NCI-H146 treated with DMSO at 0.1 percent for 48 hours (cell line): Measurements from ENCODE around the gene EVL.

Experiments used
- DNase-seq: peaks from one replicate; lab custom pipeline; 2025; ENCODE audit not compliant: unreplicated experiment; lab: John Stamatoyannopoulos, UW

EVL gene

DNA sequence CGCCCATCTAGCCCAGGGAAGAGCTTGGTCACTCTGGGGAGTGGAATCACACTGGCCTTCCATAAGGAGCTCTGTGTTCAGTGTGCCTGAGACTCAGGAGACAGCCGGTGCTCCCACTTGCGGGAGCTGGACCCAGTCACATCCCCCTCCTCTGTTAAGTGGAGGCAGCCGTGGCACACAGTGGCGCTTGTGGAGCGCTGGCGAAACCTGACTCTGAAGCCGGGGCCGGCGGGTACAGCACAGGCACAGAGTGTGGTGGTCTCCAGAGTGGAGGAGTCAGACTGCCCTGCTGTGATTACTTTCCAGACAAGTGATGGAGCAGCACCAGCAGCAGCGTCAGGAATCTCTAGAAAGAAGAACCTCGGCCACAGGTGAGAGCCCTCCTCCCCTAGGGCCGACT is 61.2 kb downstream of the EVL start:
- DNase-seq = no peak

DNA sequence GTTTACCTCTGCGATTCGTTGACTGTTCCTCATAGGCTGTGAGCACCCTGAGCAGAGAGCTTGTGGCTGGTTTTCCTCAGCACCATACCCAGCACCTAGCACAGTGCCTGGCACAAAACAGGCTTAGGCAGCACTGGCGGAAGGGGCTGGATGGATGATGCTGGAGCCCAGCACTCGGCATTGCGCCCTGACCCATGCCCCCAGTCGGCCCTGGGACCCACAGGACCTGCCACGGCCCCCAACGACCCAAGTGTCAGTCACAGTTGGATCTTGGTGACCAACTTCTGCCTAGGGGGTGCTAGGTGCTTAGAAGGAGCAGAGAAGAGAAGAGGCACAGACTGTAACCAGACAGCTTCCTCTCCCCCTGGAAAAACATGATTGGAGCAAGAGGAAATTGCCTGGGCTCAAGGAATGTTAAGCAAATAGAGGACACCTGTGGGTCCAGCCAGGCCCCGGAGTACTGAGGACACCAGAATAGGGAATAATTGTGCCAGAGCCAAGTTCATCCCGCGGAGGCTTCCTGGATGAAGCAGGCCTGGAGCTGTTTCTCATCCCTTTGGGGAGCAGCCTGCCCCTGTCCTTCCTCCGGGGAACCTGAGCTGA is 62.7 kb downstream of the EVL start:
- no peak for DNase-seq

GRCh38 chr14:100128688-100129087 is 63.5 kb downstream of the EVL start:
- no peak for DNase-seq

- no peak for DNase-seq
Measured at GRCh38 chr14:100129161-100129589, 64.0 kb downstream of the EVL start.

DNA sequence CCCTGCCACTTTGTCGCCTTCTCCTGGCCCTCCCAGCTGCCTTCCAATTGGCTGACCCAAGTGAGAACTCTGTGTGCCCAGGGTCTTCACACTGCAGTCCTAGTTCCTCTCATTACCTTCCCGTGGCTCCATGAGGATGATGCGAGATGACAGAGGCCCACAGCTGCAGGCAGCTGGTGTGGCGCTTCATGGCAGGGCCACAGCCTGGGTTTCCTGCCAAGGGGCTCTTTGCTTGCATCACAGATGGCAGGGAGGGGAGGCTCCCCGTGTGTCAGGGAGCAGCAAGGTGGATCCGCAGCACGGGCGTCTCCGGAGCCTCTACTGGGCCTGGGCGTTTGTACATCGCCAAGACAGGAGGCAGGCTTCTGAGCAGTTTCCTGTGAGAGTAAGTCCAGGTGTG is 65.3 kb downstream of the EVL start:
- DNase-seq = no peak

- DNase-seq = peak; percentile 60
Measured at GRCh38 chr14:100131181-100131580, 66.0 kb downstream of the EVL start.

DNA sequence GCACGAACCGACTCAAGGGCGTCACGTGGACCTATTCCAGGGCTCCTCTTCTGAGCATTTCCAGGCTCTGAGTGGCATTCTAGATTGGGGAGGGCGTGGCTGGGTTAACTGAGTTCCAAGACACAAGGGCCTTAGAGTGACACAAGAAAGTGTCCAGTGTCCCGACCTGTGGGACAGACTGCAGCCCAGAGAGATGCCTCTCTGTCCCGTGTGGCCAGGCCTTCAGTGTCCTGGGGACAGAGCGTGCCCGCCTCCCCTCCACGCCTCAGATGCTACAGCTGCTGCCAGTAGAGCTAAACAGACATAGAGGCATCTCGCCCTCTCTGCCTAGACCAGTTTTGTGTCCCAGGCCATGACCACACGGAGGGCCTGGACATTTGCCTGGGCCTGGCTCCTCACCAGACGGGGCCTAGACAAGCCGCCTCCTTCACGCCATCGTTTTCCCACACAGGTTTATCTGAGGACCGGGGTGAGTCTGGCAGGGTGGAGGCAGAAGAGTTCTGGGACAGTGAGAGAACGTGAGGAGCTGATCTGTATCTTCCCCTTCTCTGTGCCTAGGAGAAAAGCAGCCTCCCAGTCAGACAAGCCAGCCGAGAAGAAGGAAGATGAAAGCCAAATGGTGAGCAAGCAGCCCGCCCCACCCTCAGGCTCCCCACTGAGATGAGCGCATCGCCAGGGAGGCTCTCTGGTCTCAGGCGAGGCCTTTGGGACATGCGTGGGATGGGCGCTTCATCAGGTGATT is 67.1 kb downstream of the EVL start:
- no peak for DNase-seq

GRCh38 chr14:100132903-100133510 is 67.8 kb downstream of the EVL start:
- DNase-seq = no peak

- DNase-seq = no peak
Measured at GRCh38 chr14:100134586-100134985, 69.4 kb downstream of the EVL start.

- DNase-seq = no peak
Measured at GRCh38 chr14:100135073-100135472, 69.9 kb downstream of the EVL start.

- DNase-seq = no peak
Measured at GRCh38 chr14:100135784-100136183, 70.6 kb downstream of the EVL start.

DNA sequence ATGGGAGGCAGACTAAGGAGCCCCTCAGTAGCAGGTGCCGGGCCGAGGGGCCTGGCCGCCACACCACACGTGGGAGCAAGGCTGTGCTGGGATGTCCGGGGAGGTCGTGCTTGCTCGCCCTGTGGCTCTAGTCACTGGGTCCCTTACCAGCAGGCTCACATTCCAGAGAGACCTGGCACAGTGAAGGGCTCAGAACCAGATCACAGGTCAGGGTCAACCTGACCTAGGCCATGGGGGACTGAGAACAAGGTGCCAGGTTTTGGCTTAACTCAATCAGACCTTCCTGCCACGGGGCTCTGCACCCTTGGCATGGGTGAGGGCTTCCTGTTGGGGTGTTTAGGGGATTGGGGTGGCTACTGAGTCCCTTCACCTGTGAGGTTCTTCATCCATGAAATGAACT is 72.0 kb downstream of the EVL start:
- DNase-seq = no peak

GRCh38 chr14:100138082-100138787 is 73.0 kb downstream of the EVL start:
- no peak for DNase-seq

DNA sequence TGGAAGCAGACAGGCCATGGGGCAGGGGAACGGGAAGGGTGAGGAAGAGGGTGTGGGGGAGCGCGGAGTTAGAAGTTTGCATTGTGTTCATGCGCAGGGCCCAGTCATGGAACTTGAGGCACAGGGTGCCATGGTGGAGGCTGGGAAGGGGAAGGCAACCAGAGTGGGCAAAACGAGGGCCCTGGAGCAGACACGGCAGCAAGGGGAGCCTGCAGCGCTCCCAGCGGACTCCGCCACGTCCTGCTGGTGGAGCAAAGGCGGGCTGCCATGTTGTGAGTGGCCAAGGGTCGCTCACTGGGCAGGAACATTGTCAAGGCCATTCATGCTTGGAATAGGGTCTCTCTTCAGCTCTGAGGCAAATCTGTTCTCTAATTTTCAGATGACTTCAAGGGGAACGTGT is 73.7 kb downstream of the EVL start:
- DNase-seq = no peak

DNA sequence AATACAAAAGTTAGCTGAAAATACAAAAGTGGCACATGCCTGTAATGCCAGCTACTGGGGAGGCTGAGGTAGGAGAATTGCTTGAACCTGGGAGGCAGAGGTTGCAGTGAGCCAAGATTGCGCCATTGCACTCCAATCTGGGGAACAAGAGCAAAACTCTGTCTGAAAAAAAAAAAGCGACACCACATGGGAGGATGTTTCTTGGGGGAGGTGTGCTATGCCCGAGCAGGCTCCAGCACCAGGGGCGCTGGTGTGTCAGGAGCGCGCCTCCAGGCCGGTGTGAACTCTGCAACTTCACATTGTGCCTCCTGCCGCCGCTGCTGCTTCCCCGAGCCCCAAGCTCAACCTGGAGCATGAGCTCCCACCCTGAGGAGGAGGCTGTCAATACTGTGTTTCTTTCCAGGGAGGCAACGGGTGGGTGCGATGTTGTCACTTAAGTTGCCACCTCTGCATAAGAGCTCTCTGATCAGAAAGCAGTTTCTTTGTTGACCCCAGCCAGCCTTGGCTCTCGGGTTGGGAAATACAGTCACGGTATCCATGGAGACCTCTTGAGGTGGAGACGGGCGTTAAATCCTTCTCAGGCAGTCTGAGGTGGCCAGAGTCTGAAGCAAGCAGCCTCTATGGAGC is 75.3 kb downstream of the EVL start:
- no peak for DNase-seq

DNA sequence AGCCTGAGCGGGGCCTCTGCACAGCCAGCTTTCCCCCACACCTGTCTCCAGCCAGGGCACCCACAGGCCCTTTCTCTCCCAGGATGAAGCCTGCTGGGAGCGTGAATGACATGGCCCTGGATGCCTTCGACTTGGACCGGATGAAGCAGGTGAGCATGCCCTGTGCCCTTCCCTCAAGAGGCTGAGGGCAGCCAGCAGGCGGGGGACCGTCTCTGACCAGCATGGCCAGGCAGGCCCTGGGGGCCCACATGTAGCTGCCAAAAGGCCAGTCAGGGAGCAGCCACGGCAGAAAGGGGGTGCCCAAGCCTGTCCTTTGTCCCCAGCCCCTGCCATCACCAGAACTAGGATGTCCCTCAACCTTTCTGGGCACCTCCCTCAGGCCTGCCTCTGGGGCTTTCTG is 75.9 kb downstream of the EVL start:
- DNase-seq = no peak

GRCh38 chr14:100142073-100143040 is 77.1 kb downstream of the EVL start:
- DNase-seq = no peak

DNA sequence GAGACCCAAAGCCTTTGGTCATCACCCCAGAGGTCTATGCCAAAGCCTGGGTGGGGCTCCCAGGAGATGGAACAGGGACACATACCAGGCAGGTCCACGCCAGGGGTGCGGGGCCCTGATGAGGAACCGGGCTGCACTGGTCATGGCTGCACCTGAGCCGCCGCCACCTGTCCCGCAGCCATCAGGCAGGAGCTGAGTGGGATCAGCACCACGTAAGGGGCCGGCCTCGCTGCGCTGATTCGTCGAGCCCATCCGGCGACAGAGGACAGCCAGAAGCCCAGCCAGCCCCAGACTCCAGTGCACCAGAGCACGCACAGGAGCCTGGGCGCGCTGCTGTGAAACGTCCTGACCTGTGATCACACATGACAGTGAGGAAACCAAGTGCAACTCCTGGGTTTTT is 78.3 kb downstream of the EVL start:
- no peak for DNase-seq

DNA sequence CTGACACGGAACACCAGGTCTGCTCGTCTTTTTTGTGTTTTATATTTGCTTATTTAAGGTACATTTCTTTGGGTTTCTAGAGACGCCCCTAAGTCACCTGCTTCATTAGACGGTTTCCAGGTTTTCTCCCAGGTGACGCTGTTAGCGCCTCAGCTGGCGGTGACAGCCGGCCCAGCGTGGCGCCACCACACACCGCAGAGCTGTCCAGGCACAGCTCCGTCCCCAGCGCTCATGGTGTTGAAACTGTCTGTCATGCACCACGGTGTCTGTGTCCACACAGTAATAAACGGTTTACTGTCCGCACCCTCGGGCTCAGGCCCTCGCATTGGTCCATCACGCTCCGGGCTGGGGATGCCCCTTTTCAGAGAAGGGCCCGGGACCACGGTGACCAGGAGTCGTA is 78.7 kb downstream of the EVL start:
- no peak for DNase-seq

DNA sequence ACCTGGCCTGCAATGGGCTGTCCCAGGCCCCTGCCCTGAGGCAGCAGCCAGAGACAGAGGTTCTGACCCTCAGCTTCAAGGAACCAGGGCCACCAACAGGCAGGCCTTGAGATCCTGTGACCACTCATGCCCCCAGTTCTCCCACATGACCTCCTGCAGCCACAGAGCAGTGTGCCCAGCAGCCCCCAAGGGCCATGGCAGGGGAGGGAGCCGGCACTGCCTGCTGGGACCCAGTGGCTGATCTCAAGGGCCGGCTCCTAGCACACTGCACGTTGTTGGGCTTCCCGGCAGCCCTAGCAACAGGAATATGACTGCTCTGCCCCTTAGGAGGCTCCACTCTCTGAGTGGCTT is 79.4 kb downstream of the EVL start:
- no peak for DNase-seq
